HAP-1 (cell line): ENCODE results near the gene CACNA1A.
"Not testable (repeated sequence)": the region's sequence is repeated elsewhere in the genome, so short reads cannot be mapped to it uniquely, and the experiment has no call there.

Experiments used
- DNase-seq, 2 experiments: peaks; one replicate each; pipeline ENCODE4 v3.0.0-alpha.2; 2016 to 2020; ENCODE audit warnings: low spot score in 2 of 2
- H3K27me3 ChIP-seq: fragments of 250-450 bp; sonication (Bioruptor Pico); 2 replicates; pipeline ENCODE4 v1.5.1; 2020; ENCODE audit warnings: low read depth, mild to moderate bottlenecking, moderate library complexity
- H3K36me3 ChIP-seq: fragments of 250-450 bp; sonication (Bioruptor Pico); replicated peaks from 2 replicates; pipeline ENCODE4 v1.5.1; 2020; ENCODE audit warnings: mild to moderate bottlenecking
- H3K4me1 ChIP-seq: fragments of 250-450 bp; sonication (Bioruptor Pico); 2 replicates; pipeline ENCODE4 v1.5.1; 2020; ENCODE audit warnings: mild to moderate bottlenecking
- H3K4me3 ChIP-seq: fragments of 250-450 bp; sonication (Bioruptor Pico); 2 replicates; pipeline ENCODE4 v1.5.1; 2020; ENCODE audit warnings: mild to moderate bottlenecking, moderate library complexity
- H3K9me3 ChIP-seq: fragments of 250-450 bp; sonication (Bioruptor Pico); 2 replicates; pipeline ENCODE4 v1.5.1; 2020; ENCODE audit warnings: mild to moderate bottlenecking, moderate library complexity
- in situ Hi-C: fragments of 300-500 bp; cut with MboI; formaldehyde crosslinking; loops from 3 replicates; pipeline ENCODE4 v1.14.3; 2020; ENCODE audit warnings: low sequenced_read_pairs, inconsistent platforms, mixed read lengths

Gene CACNA1A

DNA sequence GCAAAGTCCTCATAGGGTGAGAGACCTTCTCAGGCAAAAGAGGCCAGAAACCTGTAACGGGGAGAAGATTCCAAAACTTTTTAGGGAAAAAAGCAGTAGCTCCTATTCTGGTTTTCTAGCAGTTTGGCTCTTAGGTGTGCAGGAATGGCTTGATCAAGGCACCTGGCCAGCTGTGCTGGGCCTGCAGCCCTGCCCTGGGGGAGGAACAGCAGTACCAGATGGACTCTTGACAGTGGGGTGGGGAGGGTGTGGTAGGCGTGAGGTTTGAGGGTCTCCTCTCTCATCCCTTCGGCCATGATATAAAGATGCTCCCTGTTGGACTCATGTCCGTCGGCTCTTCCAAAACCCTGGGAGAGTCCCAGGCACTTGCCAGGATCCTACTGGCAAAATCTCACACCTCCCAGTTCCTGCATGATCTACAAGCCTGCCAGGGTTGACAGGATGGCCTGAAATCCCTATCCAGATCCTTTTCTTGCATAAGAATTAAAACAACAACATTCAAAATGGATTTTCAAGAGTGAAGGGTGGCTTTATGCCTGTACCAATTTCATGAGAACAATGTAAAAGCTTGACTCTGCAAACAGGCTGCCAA is 235.7 kb downstream of the CACNA1A start:
- no peaks in the 10 kb centered on the region for H3K36me3 ChIP-seq
- DNase-seq = no peak
- no peaks in the 10 kb centered on the region for H3K9me3 ChIP-seq
- peaks cover 6% of the 10 kb centered on the region; the same call in 1 of the 2 replicates for H3K27me3 ChIP-seq
- in situ Hi-C loops = no loop called here
- no peak overlapping the region for H3K4me3 ChIP-seq
- no peaks in the 10 kb centered on the region for H3K4me1 ChIP-seq

DNA sequence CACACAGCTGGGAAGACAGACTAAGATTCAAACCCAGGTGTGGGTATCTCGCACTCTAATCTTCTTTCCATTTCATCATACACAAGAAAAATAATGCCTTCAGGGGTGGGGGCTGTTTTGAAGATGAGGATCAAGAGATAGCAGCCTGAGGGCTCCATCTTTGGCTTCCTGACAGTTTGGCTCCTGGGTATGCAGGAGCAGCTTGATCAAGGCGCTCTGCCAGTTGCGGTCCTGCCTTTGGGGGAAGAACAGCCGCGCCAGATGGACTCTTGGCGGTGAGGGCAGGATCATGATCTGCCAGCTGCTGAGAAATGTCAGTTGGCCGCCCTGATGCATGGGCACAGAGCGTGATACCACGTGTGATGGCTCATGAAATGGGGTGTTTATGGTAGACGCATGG is 236.9 kb downstream of the CACNA1A start:
- Histone ChIP-seq H3K9me3 (no peaks in the 10 kb centered on the region), H3K4me1 (no peaks in the 10 kb centered on the region), H3K4me3 (no peak overlapping the region), H3K36me3 (no peaks in the 10 kb centered on the region), H3K27me3 (peaks cover 6% of the 10 kb centered on the region)
- no peak for DNase-seq
- in situ Hi-C loops = loop anchor here (10.0 kb wide), 1 partner anchor 295 kb away; no protein-coding TSS in a partner anchor

DNA sequence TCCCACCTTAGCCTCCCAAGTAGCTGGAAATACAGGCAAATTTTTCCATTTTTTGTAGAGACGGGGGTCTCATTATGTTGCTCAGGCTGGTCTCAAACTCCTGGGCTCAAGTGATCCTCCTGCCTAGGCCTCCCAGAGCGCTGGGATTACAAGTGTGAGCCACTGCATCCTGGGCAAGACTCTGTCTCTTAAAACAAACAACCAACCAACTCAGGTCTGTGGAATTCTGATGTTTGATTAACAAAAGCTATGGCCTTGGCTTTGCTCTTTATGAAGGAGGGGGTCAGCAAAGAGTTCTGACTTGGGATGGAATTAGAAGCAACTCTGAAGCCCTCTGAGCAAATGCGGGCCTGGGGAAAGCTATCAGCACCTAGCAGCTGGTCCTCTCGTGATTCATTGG is 238.4 kb downstream of the CACNA1A start:
- DNase-seq = no peak
- peaks cover 13% of the 10 kb centered on the region for H3K27me3 ChIP-seq
- no peak overlapping the region for H3K4me3 ChIP-seq
- no peaks in the 10 kb centered on the region for H3K4me1 ChIP-seq
- no peaks in the 10 kb centered on the region for H3K9me3 ChIP-seq
- no peaks in the 10 kb centered on the region for H3K36me3 ChIP-seq
- in situ Hi-C loops = loop anchor here (10.0 kb wide), 1 partner anchor 293 kb away; no protein-coding TSS in a partner anchor

DNA sequence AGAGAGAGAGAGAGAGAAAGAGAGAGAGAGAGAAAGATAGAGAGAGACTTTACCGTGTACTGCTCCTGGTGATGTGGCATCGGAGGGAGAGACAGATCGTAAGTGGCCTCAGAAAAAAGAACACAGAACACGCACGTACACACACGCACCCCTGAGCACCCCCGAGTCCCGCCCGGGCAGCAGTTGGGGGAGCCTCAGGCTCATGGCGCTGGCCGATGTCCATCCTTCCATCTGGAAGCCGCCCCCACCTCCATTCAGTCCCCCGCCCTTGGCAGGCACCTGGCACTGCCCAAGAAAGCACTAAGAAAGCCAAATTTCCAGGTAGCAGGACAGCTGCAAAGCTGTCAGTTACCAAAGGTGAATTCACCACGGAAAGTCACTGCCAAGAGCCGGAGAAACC is 239.1 kb downstream of the CACNA1A start:
- in situ Hi-C loops = loop anchor here (10.0 kb wide), 1 partner anchor 292 kb away; no protein-coding TSS in a partner anchor
- H3K4me3 ChIP-seq = no peak overlapping the region
- peaks cover 10% of the 10 kb centered on the region; the same call in 1 of the 2 replicates for H3K27me3 ChIP-seq
- H3K9me3 ChIP-seq = no peaks in the 10 kb centered on the region
- H3K4me1 ChIP-seq = no peaks in the 10 kb centered on the region
- no peaks in the 10 kb centered on the region for H3K36me3 ChIP-seq
- no peak for DNase-seq

DNA sequence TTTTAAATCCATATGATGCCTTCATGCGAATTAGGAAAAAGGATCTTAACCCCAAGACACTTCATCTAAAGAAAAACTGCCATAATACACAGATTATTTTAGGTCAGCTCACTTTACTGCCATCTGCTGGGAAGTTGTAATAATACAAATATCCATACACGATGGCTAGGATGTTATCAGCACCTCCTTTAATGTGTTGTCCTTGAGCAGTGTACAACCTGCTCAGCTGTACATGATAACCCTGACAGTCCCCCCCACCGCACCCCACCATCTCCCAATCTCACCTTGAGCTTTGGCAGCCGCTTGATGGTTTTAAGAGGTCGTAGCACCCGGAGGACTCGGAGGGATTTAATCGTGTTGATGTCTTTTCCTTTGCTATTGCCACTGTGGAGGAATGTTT is 243.8 kb downstream of the CACNA1A start:
- in situ Hi-C loops = loop anchor here (10.0 kb wide), 1 partner anchor 288 kb away; no protein-coding TSS in a partner anchor

DNA sequence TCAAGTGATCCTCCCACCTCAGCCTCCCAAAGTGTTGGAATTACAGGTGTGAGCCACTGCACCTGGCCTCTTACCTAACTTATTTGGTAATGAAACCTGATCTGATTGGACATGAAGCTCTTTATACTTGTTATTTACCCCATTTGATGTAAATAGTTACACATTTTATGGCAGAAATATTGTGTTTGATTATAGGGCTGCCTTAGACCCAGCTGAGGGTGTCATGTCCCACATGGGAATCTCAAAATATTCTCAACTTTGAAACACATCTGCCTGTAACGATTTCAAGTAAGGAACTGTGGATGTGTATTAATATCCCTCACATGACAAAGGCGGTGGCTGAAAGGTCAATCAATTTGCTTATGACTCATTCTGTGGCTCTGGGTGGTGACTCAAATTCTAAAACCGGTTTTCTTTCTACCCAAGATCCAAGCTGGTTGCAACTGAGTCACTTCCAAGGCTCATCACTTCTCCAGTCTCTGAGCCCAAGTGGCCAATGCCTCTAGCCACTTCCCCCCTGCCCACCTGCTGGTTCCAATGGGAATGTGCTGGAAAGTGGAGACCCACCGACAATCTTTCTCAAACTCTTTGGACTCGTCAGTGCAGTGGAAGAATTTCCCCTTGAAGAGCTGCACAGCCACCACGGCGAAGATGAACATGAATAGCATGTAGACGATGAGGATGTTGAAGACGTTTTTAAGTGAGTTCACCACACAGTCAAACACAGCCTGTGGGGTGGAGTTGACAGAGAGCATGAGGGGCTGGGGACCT is 245.2 kb downstream of the CACNA1A start:
- no peak for DNase-seq
- Histone ChIP-seq H3K4me3 (no peak overlapping the region), H3K27me3 (peaks cover 10% of the 10 kb centered on the region), H3K4me1 (no peaks in the 10 kb centered on the region), H3K9me3 (no peaks in the 10 kb centered on the region), H3K36me3 (no peaks in the 10 kb centered on the region)
- in situ Hi-C loops = loop anchor here (10.0 kb wide), 1 partner anchor 286 kb away; no protein-coding TSS in a partner anchor

More for the DNA sequence above, 243.8 kb downstream of the CACNA1A start:
- DNase-seq = peak in 1 of 2 experiments; percentile 50
- Histone ChIP-seq H3K27me3 (peaks cover 10% of the 10 kb centered on the region), H3K4me3 (no peak overlapping the region), H3K4me1 (no peaks in the 10 kb centered on the region), H3K9me3 (no peaks in the 10 kb centered on the region), H3K36me3 (no peaks in the 10 kb centered on the region)

DNA sequence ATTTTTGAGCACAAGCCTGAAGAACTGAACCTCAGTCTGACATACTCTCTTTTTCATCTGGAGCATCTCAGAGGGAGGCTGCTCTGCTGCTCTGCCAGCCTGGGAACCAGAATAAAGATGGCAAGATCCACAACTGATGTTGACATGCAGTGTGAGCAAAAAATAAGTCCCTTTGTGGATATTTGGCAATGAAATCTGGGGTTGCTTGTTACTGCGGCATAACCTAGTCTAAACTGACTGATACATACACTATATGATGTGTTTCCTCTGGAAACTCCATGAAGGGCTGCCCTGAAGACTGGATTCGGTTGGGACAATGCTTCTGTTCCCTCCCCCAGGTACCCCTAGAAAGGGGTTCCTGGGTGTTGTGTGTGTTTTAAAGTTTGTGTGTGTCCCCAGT is 249.4 kb downstream of the CACNA1A start:
- in situ Hi-C loops = no loop called here
- Histone ChIP-seq H3K27me3 (peaks cover 6% of the 10 kb centered on the region), H3K36me3 (no peaks in the 10 kb centered on the region), H3K9me3 (no peaks in the 10 kb centered on the region), H3K4me1 (no peaks in the 10 kb centered on the region), H3K4me3 (no peak overlapping the region)
- DNase-seq = no peak

DNA sequence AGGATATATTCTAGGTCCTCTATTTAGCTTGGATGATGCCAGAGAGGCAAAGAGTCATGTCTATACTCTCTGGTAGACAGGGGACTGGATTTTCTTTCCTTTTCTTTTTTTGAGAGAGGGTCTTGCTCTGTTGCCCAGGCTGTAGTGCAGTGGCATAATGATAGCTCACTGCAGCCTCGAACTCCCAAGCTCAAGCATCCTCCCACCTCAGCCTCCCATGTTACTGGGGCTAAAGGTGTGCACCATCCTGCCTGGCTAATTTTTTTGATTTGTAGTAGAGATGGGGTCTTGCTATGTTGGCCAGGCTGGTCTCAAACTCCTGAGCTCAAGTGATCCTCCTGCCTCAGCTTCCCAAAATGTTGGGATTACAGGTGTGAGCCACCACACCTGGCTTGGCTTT is 249.9 kb downstream of the CACNA1A start:
- H3K36me3 ChIP-seq, H3K4me3 ChIP-seq, H3K9me3 ChIP-seq, in situ Hi-C loops, H3K4me1 ChIP-seq, H3K27me3 ChIP-seq, DNase-seq: not testable (repeated sequence)

DNA sequence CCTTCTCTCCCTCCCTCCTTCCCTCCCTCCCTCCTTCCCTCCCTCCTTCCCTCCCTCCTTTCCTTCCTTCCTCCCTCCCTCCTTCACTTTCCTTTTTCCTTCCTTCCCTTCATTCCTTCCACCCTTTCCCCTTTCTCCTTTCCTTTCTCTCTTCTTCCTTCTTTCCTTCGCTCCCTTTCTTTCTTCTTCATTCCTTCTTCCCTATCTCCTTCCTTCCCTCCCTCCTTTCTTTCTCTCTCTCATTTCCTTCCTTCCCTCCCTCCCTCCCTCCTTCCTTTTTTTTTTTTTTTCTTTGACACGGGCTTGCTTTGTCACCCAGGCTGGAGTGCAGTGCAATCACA is 250.6 kb downstream of the CACNA1A start:
- Histone ChIP-seq H3K4me3 (no peak overlapping the region), H3K4me1 (no peaks in the 10 kb centered on the region), H3K27me3 (peaks cover 6% of the 10 kb centered on the region), H3K36me3 (no peaks in the 10 kb centered on the region), H3K9me3 (no peaks in the 10 kb centered on the region)
- DNase-seq = no peak
- in situ Hi-C loops = no loop called here

DNA sequence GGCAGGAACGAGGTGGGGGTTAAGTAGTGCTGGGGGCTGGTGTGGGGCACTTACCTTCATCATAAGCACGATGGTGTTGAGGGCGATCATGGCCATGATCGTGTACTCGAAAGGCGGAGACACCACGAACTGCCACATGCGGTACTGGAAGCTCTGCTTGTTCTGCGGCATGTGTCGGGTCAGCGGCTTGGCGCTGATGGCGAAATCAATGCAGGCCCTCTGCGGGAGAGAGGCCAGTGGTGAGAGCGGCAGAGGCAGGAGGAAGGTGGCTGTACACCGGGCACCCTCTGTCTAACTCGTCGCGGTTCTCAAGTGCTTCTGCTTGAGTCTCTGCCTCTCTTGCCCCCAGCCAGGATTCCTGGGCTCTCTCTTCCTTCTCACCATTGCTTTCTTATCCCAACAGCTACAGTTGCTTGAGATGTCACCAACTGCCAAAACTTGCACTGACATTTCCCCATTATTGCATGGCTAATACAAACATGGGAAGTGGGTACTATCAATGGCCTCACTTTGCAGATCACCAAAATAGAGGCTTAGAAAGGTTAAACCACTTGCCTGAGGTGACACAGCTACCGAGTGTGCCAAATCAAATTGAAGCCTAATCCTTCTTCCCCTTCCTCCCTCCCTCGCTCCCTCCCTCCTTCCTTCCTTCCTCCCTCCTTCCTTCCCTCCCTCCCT is 251.1 kb downstream of the CACNA1A start:
- Histone ChIP-seq H3K4me3 (no peak overlapping the region), H3K36me3 (no peaks in the 10 kb centered on the region), H3K27me3 (peaks cover 6% of the 10 kb centered on the region), H3K4me1 (no peaks in the 10 kb centered on the region), H3K9me3 (no peaks in the 10 kb centered on the region)
- in situ Hi-C loops = no loop called here
- no peak for DNase-seq

DNA sequence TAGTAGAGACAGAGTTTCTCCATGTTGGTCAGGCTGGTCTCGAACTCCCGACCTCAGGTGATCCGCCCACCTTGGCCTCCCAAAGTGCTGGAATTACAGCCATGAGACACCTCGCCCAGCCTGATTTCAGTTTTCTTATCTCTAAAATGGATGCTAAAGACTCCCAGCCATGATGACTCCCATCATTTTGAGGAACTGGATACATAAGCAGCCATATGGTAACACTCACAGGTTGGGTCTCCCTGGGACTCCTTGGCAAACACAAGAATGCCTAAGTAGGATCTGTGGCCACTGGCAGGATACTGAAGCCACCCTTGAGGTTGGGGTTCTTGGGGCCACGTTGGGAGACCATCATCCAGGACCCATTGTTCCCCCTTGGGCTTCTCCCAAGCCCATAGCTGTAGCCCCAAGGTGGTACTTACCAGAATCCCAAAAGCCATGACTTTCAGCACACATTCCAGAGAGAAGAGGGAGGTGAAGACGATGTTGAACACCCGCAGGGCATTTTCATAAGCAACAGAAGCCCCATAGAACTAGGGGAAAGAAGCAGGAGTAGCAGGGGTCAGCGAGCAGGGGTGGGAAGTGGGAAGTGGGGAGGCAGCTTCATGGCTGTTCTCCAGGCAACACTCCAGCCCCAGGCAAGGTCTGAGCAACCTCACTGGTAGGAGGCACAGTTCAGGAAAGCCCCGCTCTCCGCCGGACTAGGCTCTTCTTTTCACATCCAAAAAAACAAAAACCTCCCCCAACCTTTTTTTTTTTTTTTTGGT is 253.5 kb downstream of the CACNA1A start:
- Histone ChIP-seq H3K36me3 (no peaks in the 10 kb centered on the region), H3K9me3 (no peaks in the 10 kb centered on the region), H3K4me1 (no peaks in the 10 kb centered on the region), H3K4me3 (no peak overlapping the region), H3K27me3 (peaks cover 4% of the 10 kb centered on the region; the same call in 1 of the 2 replicates)
- no peak for DNase-seq
- in situ Hi-C loops = no loop called here

DNA sequence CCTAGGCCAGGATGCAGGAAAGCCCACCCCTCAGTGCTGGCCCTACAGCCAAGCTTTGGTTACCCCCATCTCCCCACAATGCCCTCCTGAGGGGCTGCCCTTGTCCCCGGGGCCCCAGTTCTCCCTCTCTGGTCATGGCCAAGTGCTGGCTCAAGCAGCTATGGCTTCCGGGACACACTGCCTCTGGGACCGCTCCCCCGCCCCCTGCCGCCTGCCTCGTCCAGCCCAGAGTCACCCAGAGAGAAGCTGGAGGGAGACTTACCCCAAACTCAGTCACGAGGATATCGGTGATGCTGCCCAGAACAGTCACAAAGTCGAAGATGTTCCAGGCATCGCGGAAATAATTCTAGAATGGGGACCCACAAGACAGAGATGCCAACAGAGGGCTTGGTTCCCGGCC is 261.4 kb downstream of the CACNA1A start:
- in situ Hi-C loops = no loop called here
- H3K36me3 ChIP-seq = no peaks in the 10 kb centered on the region
- no peaks in the 10 kb centered on the region for H3K4me1 ChIP-seq
- no peaks in the 10 kb centered on the region for H3K9me3 ChIP-seq
- DNase-seq = no peak
- H3K4me3 ChIP-seq = no peak overlapping the region
- H3K27me3 ChIP-seq = no peaks in the 10 kb centered on the region; the same call in 1 of the 2 replicates

DNA sequence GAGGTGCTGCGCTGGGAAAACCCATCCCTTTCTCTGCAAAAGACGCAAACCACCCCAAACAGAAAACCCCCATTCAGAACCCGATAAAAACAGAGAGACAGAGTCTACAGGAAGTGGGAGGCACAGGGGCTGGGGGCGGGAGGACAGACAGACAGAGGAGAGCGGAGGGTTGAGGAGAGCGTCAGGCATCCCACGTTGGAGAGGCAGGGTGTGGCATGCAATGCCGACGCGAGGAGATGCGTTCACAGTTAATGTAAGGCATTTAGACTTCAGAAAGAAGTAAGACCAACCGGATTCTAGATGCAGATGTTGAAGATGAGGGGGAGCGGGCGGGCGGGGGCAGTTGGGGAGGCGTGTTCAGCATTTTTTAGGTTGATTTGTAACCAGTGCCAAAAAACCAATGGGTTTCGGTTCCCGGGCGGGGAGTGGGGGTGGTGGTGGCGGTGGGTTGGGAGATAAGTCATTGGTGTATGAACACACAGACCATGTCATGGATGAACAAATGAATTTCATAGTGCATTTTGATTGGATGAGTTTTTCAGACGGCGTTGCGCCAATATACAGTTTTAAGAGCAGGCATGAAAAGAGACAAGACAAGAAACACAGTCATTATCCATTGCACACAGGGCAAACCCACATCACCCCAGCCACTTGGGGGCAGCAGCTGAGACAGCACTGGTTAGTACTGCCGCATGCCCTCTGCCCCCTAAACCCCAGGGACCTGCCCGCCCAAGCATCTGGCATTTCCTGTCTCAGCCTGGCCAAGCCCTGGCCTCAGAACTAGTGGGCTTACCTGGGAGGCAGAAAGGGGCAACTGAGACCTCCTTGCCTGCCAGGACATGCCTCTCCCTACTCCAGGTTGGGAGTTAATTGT is 264.8 kb downstream of the CACNA1A start:
- Histone ChIP-seq H3K4me3 (no peak overlapping the region), H3K27me3 (no peaks in the 10 kb centered on the region), H3K9me3 (no peaks in the 10 kb centered on the region), H3K36me3 (no peaks in the 10 kb centered on the region), H3K4me1 (no peaks in the 10 kb centered on the region)
- no peak for DNase-seq
- in situ Hi-C loops = no loop called here
